HG03575 (cell line): ENCODE data around the gene SCG2.

Experiments
- ATAC-seq: cut with Tn5 transposase; IDR thresholded peaks from one replicate; pipeline ENCODE4 v1.9.1; 2021; ENCODE audit not compliant: unreplicated experiment, insufficient number of reproducible peaks, low FRiP score; ENCODE audit errors: extremely low read depth

Gene SCG2

GRCh38 chr2:223601932-223602666 is at the start of gene SCG2:
SCG2 (minus strand) TSS chr2:223602361; CDS start chr2:223599282, 3,079 bp downstream.
- ATAC-seq = peak; percentile 64

- ATAC-seq = no peak
These were observed 47.7 kb upstream of the SCG2 start for GRCh38 chr2:223649554-223650533.

GRCh38 chr2:223648755-223649154 is 46.6 kb upstream of the SCG2 start:
- ATAC-seq = no peak

GRCh38 chr2:223647258-223647952 is 45.2 kb upstream of the SCG2 start:
- ATAC-seq = no peak

GRCh38 chr2:223644136-223644535 is 42.0 kb upstream of the SCG2 start:
- ATAC-seq = no peak

- no peak for ATAC-seq
These were observed 41.1 kb upstream of the SCG2 start for GRCh38 chr2:223643309-223643708.

GRCh38 chr2:223642506-223642905 is 40.3 kb upstream of the SCG2 start:
- no peak for ATAC-seq

- ATAC-seq = no peak
These were observed 38.9 kb upstream of the SCG2 start for GRCh38 chr2:223641082-223641481.

- ATAC-seq = no peak
These were observed 32.9 kb upstream of the SCG2 start for GRCh38 chr2:223635080-223635479.

GRCh38 chr2:223634238-223634637 is 32.1 kb upstream of the SCG2 start:
- no peak for ATAC-seq

- ATAC-seq = no peak
These were observed 31.5 kb upstream of the SCG2 start for GRCh38 chr2:223633656-223634055.

- ATAC-seq = no peak
These were observed 30.7 kb upstream of the SCG2 start for GRCh38 chr2:223632826-223633225.

- no peak for ATAC-seq
These were observed 24.6 kb upstream of the SCG2 start for GRCh38 chr2:223626716-223627115.

- ATAC-seq = no peak
These were observed 23.5 kb upstream of the SCG2 start for GRCh38 chr2:223625652-223626051.

- ATAC-seq = no peak
These were observed 19.7 kb upstream of the SCG2 start for GRCh38 chr2:223621901-223622300.

GRCh38 chr2:223619486-223620129 is 17.4 kb upstream of the SCG2 start:
- no peak for ATAC-seq

- no peak for ATAC-seq
These were observed 16.2 kb upstream of the SCG2 start for GRCh38 chr2:223618172-223619035.

- ATAC-seq = no peak
These were observed 12.4 kb upstream of the SCG2 start for GRCh38 chr2:223614534-223614933.
